Measurements from ENCODE around the gene SCRT2. TPM values are rescaled to one million over a fixed set of nuclear protein-coding genes. Genes with fewer than 3 reads are reported as not detected.
A peak's percentile ranks its signal among the peaks of the same experiment; 100 is the strongest.

Gene SCRT2
- total and polyA plus RNA-seq, 9 of the 15 experiments (the other 6 are each of a cell fraction or from before 2014, with no cell fraction given), result 0.04 to 0.75 (median 0.13) TPM; not detected in 2

GRCh38 chr20:638579-638978, 37.0 kb downstream of the SCRT2 start:
- in situ Hi-C loops (cut with MboI), result no loop called here
- H3K9me3 ChIP-seq (replicated peaks; ENCODE audit: control insufficient read depth, insufficient read depth, low read depth, low read length), result no peaks in the 10 kb centered on the region
- H3K36me3 ChIP-seq (ENCODE audit: control insufficient read depth, insufficient read depth, low read length), result no peaks in the 10 kb centered on the region
- no peak overlapping the region for H2AFZ ChIP-seq (ENCODE audit: low read depth, low read length)
- no peak overlapping the region for H3K27ac ChIP-seq (ENCODE audit: extremely low read depth, low read depth, low read length)
- TF ChIP-seq RBM25 (IDR thresholded peaks at IDR 0.05; ENCODE audit: low read depth, low read length, severe bottlenecking) (peak; percentile 74), TARDBP (IDR thresholded peaks at IDR 0.05) (no peak)
- no peaks in the 10 kb centered on the region for H3K9me1 ChIP-seq (ENCODE audit: control insufficient read depth, insufficient read depth, low read length)
- ATAC-seq (no peak), DNase-seq (ENCODE audit: extremely low read depth in 1 of 4, low spot score in 3 of 4) (no peak), FAIRE-seq (no peak)
- peaks cover 9 to 11% of the 10 kb centered on the region in 2 experiments; a peak in 4 of 5 replicates for H3K4me1 ChIP-seq (replicated peaks in 1 of 2; ENCODE audit: control insufficient read depth in 2 of 2, insufficient read depth in 2 of 2, low read length in 2 of 2)
- peaks cover 0 to 18% of the 10 kb centered on the region in 2 experiments; a peak in 2 of 5 replicates for H3K27me3 ChIP-seq (ENCODE audit: control insufficient read depth in 2 of 2, insufficient read depth in 2 of 2, low read length in 2 of 2)
- POLR2A ChIA-PET, result interaction anchor here (0.9 kb wide), 1 partner anchor 59 kb away, joined by 3 read pairs; no protein-coding TSS in a partner anchor
- no peak overlapping the region for H3K4me2 ChIP-seq (ENCODE audit: insufficient read depth, low read length)
- BruUV-seq (replicated peaks), result no TSS peak
- WGBS (ENCODE audit: insufficient coverage, low coverage, missing lambda C conversion rate), result no CpG with 5 or more reads among the region's 1 CpG
- H3K79me2 ChIP-seq (ENCODE audit: control insufficient read depth, insufficient read depth, low read length), result no peaks in the 10 kb centered on the region
- H3K9ac ChIP-seq (ENCODE audit: insufficient read depth in 1 of 2, low read depth in 2 of 2, low read length in 2 of 2), result no peak overlapping the region
- intact Hi-C loops (cut with micrococcal nuclease), result no loop called here
- CTCF ChIA-PET (ENCODE audit: low intra/inter-chr PET ratio), result no interaction called here
- H3K4me3 ChIP-seq, result no peak overlapping the region
- peaks cover 3% of the 10 kb centered on the region; the same call in 1 of the 2 replicates for H4K20me1 ChIP-seq (replicated peaks; ENCODE audit: control insufficient read depth, insufficient read depth, low read length)

- no TSS peak for BruUV-seq (replicated peaks)
- Histone ChIP-seq H3K4me1 (replicated peaks in 1 of 2; ENCODE audit: control insufficient read depth in 2 of 2, insufficient read depth in 2 of 2, low read length in 2 of 2) (peaks cover 3% of the 10 kb centered on the region in 2 experiments; a peak in 3 of 5 replicates), H3K9ac (ENCODE audit: insufficient read depth in 1 of 2, low read depth in 2 of 2, low read length in 2 of 2) (peak overlapping the region in 1 of 2 experiments; percentile 45; a peak in 1 of 4 replicates), H3K27me3 (ENCODE audit: control insufficient read depth in 2 of 2, insufficient read depth in 2 of 2, low read length in 2 of 2) (peaks cover 0 to 18% of the 10 kb centered on the region in 2 experiments; a peak in 2 of 5 replicates), H2AFZ (ENCODE audit: low read depth, low read length) (no peak overlapping the region), H3K9me3 (replicated peaks; ENCODE audit: control insufficient read depth, insufficient read depth, low read depth, low read length) (no peaks in the 10 kb centered on the region), H3K27ac (ENCODE audit: extremely low read depth, low read depth, low read length) (no peak overlapping the region), H4K20me1 (replicated peaks; ENCODE audit: control insufficient read depth, insufficient read depth, low read length) (peaks cover 3% of the 10 kb centered on the region; the same call in 1 of the 2 replicates), H3K4me2 (ENCODE audit: insufficient read depth, low read length) (no peak overlapping the region), H3K4me3 (no peak overlapping the region), H3K79me2 (ENCODE audit: control insufficient read depth, insufficient read depth, low read length) (no peaks in the 10 kb centered on the region), H3K36me3 (ENCODE audit: control insufficient read depth, insufficient read depth, low read length) (no peaks in the 10 kb centered on the region), H3K9me1 (ENCODE audit: control insufficient read depth, insufficient read depth, low read length) (no peaks in the 10 kb centered on the region)
- ChIA-PET CTCF (ENCODE audit: low intra/inter-chr PET ratio) (no interaction called here), POLR2A (no interaction called here)
- WGBS (ENCODE audit: insufficient coverage, low coverage, missing lambda C conversion rate), result 14% methylated on average over 2 of the region's 2 CpGs
- ATAC-seq (no peak), DNase-seq (ENCODE audit: extremely low read depth in 1 of 4, low spot score in 3 of 4) (no peak), FAIRE-seq (peak; percentile 23)
- TF ChIP-seq ERF (CRISPR knock-in tag; IDR thresholded peaks at IDR 0.05) (no peak), CCAR2 (IDR thresholded peaks at IDR 0.05; ENCODE audit: low read depth, low read length) (no peak), ELF1 (tag; IDR thresholded peaks at IDR 0.05) (no peak), ZNF696 (CRISPR knock-in tag; conservative IDR thresholded peaks at IDR 0.05) (no peak), STAG1 (CRISPR knock-in tag; IDR thresholded peaks at IDR 0.05; ENCODE audit: borderline replicate concordance) (no peak), PHF20 (IDR thresholded peaks at IDR 0.05; ENCODE audit: partially characterized antibody) (no peak), E2F4 (CRISPR knock-in tag; IDR thresholded peaks at IDR 0.05; ENCODE audit: low read depth) (no peak), RBM22 (IDR thresholded peaks at IDR 0.05; ENCODE audit: low read depth, low read length, poor library complexity, severe bottlenecking) (no peak), THRAP3 (IDR thresholded peaks at IDR 0.05; ENCODE audit: borderline replicate concordance) (no peak), IRF2 (CRISPR knock-in tag; IDR thresholded peaks at IDR 0.05) (no peak), SUPT5H (IDR thresholded peaks at IDR 0.05) (no peak), ZNF780A (CRISPR knock-in tag; IDR thresholded peaks at IDR 0.05) (no peak)
- in situ Hi-C loops (cut with MboI) (no loop called here), intact Hi-C loops (cut with micrococcal nuclease) (no loop called here)
Observed at GRCh38 chr20:637559-637958, 38.0 kb downstream of the SCRT2 start.

Data from K562 (cell line).